Measurements from ENCODE around the gene ZER1. TPM values are rescaled to one million over a fixed set of nuclear protein-coding genes. Genes with fewer than 3 reads are reported as not detected.

ZER1 gene
- total and polyA plus RNA-seq, 2 of the 8 experiments (the other 6 are each of a cell fraction or from before 2014, with no cell fraction given) = 20.5 to 26.6 TPM

GRCh38 chr9:128716581-128717254 lies 55.0 kb downstream of the ZER1 start (continued):
- TF ChIP-seq CHD7 (IDR thresholded peaks at IDR 0.05; ENCODE audit: insufficient replicate concordance, low read length) = no peak
- no peak for TF ChIP-seq EP300 (IDR thresholded peaks at IDR 0.05; ENCODE audit: borderline replicate concordance in 1 of 2, low read depth in 2 of 2, low read length in 2 of 2)
- TF ChIP-seq MAFK (IDR thresholded peaks at IDR 0.05; ENCODE audit: low read depth, low read length) = no peak
- no peak for TF ChIP-seq RXRA (IDR thresholded peaks at IDR 0.05; ENCODE audit: insufficient read depth, low read depth, low read length)
- no peak for TF ChIP-seq YY1 (IDR thresholded peaks at IDR 0.05; ENCODE audit: low read depth, low read length)
- no peak for TF ChIP-seq RNF2 (IDR thresholded peaks at IDR 0.05; ENCODE audit: borderline replicate concordance, low read depth, low read length, missing control alignments, poor library complexity, severe bottlenecking)
- TF ChIP-seq JUN (IDR thresholded peaks at IDR 0.05; ENCODE audit: low read depth, low read length) = no peak
- no peak for TF ChIP-seq BCL11A (IDR thresholded peaks at IDR 0.05; ENCODE audit: low read depth in 2 of 2, low read length in 2 of 2)
- TF ChIP-seq KDM5A (IDR thresholded peaks at IDR 0.05; ENCODE audit: low read length) = no peak
- TF ChIP-seq KDM1A (IDR thresholded peaks at IDR 0.05; ENCODE audit: borderline replicate concordance, low read length) = no peak
- no peak for TF ChIP-seq CREB1 (IDR thresholded peaks at IDR 0.05)
